Non-pigmented ciliary epithelial cell (primary cell): Measurements from ENCODE around the gene SLC28A2.
A peak's percentile ranks its signal among the peaks of the same experiment; 100 is the strongest.
"Not testable (repeated sequence)": the region's sequence is repeated elsewhere in the genome, so short reads cannot be mapped to it uniquely, and the experiment has no call there.

ENCODE experiments used
- DNase-seq: peaks from one replicate; pipeline ENCODE4 v3.0.0-alpha.2; 2010; ENCODE audit warnings: low read depth

SLC28A2 gene

GRCh38 chr15:45251888-45252287, at the start of gene SLC28A2:
SLC28A2 (plus strand) TSS chr15:45252234; CDS start chr15:45253216, 982 bp downstream.
- no peak for DNase-seq

GRCh38 chr15:45203182-45203581, 48.9 kb upstream of the SLC28A2 start:
- DNase-seq = no peak

- DNase-seq = peak; percentile 18
Observed at GRCh38 chr15:45205192-45205591, 46.8 kb upstream of the SLC28A2 start.

GRCh38 chr15:45212493-45212892, 39.5 kb upstream of the SLC28A2 start:
- DNase-seq = no peak

GRCh38 chr15:45221053-45221599, 30.9 kb upstream of the SLC28A2 start:
- DNase-seq = no peak

- DNase-seq = no peak
Observed at GRCh38 chr15:45221967-45222366, 30.1 kb upstream of the SLC28A2 start.

- no peak for DNase-seq
Observed at GRCh38 chr15:45224621-45225217, 27.3 kb upstream of the SLC28A2 start.

- no peak for DNase-seq
Observed at GRCh38 chr15:45225506-45226273, 26.3 kb upstream of the SLC28A2 start.

- DNase-seq = no peak
Observed at GRCh38 chr15:45228931-45229330, 23.1 kb upstream of the SLC28A2 start.

GRCh38 chr15:45230245-45230965, 21.6 kb upstream of the SLC28A2 start:
- DNase-seq = no peak

- no peak for DNase-seq
Observed at GRCh38 chr15:45231132-45231531, 20.9 kb upstream of the SLC28A2 start.

- no peak for DNase-seq
Observed at GRCh38 chr15:45231864-45232562, 20.0 kb upstream of the SLC28A2 start.

GRCh38 chr15:45234562-45235235, 17.3 kb upstream of the SLC28A2 start:
- no peak for DNase-seq

- not testable (repeated sequence) for DNase-seq
Observed at GRCh38 chr15:45236806-45237205, 15.2 kb upstream of the SLC28A2 start.

GRCh38 chr15:45242289-45242688, 9.7 kb upstream of the SLC28A2 start:
- no peak for DNase-seq

GRCh38 chr15:45249125-45249780, 2.8 kb upstream of the SLC28A2 start:
- no peak for DNase-seq

GRCh38 chr15:45253330-45253729, 1.3 kb downstream of the SLC28A2 start:
- no peak for DNase-seq

- DNase-seq = no peak
Observed at GRCh38 chr15:45254405-45254804, 2.4 kb downstream of the SLC28A2 start.

GRCh38 chr15:45254824-45255223, 2.8 kb downstream of the SLC28A2 start:
- not testable (repeated sequence) for DNase-seq

GRCh38 chr15:45259796-45260195, 7.8 kb downstream of the SLC28A2 start:
- no peak for DNase-seq

GRCh38 chr15:45262906-45263461, 10.9 kb downstream of the SLC28A2 start:
- DNase-seq = no peak
